AG04450 (cell line): ENCODE data around the gene CAMTA2. TPM values are rescaled to one million over a fixed set of nuclear protein-coding genes. Genes with fewer than 3 reads are reported as not detected.
A peak's percentile ranks its signal among the peaks of the same experiment; 100 is the strongest.

Experiments
- CTCF ChIA-PET: fragments of 300-600, 350-600 bp; formaldehyde crosslinking; extraction: SDS; loops from one replicate; lab custom pipeline; 2022; ENCODE audit warnings: antibody characterized with exemption, inconsistent platforms; lab: Charles Lee
- POLR2A ChIA-PET: fragments of 350-600 bp; formaldehyde crosslinking; extraction: SDS; loops from one replicate; lab custom pipeline; 2021; ENCODE audit warnings: antibody characterized with exemption, inconsistent platforms; lab: Yijun Ruan, JAX
- DNase-seq: peaks from one replicate; pipeline ENCODE4 v3.0.0-alpha.2; 2011; ENCODE audit warnings: low read depth, low spot score
- H3K27ac ChIP-seq: one replicate; pipeline ENCODE4 v1.5.1; 2012; ENCODE audit warnings: low read depth, low read length, control low read depth
- H3K27me3 ChIP-seq: one replicate; pipeline ENCODE4 v1.6.0; 2012; ENCODE audit warnings: low read length; ENCODE audit not compliant: control insufficient read depth, insufficient read depth
- H3K4me3 ChIP-seq: 2 replicates; pipeline ENCODE4 v1.5.1; 2011; ENCODE audit warnings: mild to moderate bottlenecking, low read depth, low read length, control low read depth
- H3K9me3 ChIP-seq: 2 replicates; pipeline ENCODE4 v1.5.1; 2012; ENCODE audit warnings: low read length; ENCODE audit not compliant: control insufficient read depth, insufficient read depth
- CTCF ChIP-seq: IDR thresholded peaks from 2 replicates; pipeline ENCODE4 v1.5.1; 2011; ENCODE audit warnings: low read depth, low read length, control low read depth, inconsistent platforms
- polyA plus RNA-seq: library from polyadenylated mRNA; depleted of rRNA; stranded (reverse); fragments of >200 nt; gene quantifications from 2 replicates; pipeline ENCODE4 v1.2.3, GENCODE V29; 2011

The CAMTA2 gene
- polyA plus RNA-seq, 1 experiment = 18.0 TPM

- Histone ChIP-seq H3K27me3 (no peaks in the 10 kb centered on the region), H3K9me3 (peaks cover 3% of the 10 kb centered on the region; the same call in 1 of the 2 replicates), H3K27ac (peak within 1 kb of the TSS; percentile 93), H3K4me3 (peak within 1 kb of the TSS; percentile 99)
- TF ChIP-seq CTCF = no peak
- DNase-seq = peak; percentile 83
- CTCF ChIA-PET = no interaction called here
- POLR2A ChIA-PET = interaction anchor here (0.6 to 9.1 kb wide), 4 partner anchors 9 to 88 kb away, joined by 4 to 128 read pairs (median 14); partner anchors contain the start of genes INCA1, KIF1C, RNF167 and SLC25A11
Measured at GRCh38 chr17:4948166-4948930, 39.1 kb downstream of the CAMTA2 start, which contains the start of gene PFN1. Gene PFN1, minus strand, starts transcription at chr17:4948530. Its CDS starts 136 bp downstream, at chr17:4948394.

GRCh38 chr17:4947411-4948165 is 39.9 kb downstream of the CAMTA2 start:
- peak overlapping the region; percentile 93 for H3K27ac ChIP-seq
- TF ChIP-seq CTCF = no peak
- CTCF ChIA-PET = no interaction called here
- peaks cover 3% of the 10 kb centered on the region; the same call in 1 of the 2 replicates for H3K9me3 ChIP-seq
- POLR2A ChIA-PET = interaction anchor here (0.6 to 9.1 kb wide), 4 partner anchors 20 to 232 kb away, joined by 4 to 128 read pairs (median 8); partner anchors contain the start of genes INCA1, KIF1C and SPAG7
- no peak for DNase-seq
- H3K4me3 ChIP-seq = peak overlapping the region; percentile 99
- H3K27me3 ChIP-seq = no peaks in the 10 kb centered on the region

- POLR2A ChIA-PET = interaction anchor here (0.8 to 9.1 kb wide), 3 partner anchors 20 to 232 kb away, joined by 6 to 128 read pairs (median 11); partner anchors contain the start of genes INCA1, KIF1C and SPAG7
- H3K27me3 ChIP-seq = no peaks in the 10 kb centered on the region
- TF ChIP-seq CTCF = no peak
- peak overlapping the region; percentile 93 for H3K27ac ChIP-seq
- peak overlapping the region; percentile 99 for H3K4me3 ChIP-seq
- H3K9me3 ChIP-seq = peaks cover 3% of the 10 kb centered on the region; the same call in 1 of the 2 replicates
- no peak for DNase-seq
- CTCF ChIA-PET = interaction anchor here (0.6 kb wide), 1 partner anchor 115 kb away, joined by 5 read pairs; no protein-coding TSS in a partner anchor
Measured at GRCh38 chr17:4947010-4947410, 40.5 kb downstream of the CAMTA2 start.

GRCh38 chr17:4946312-4946976 is 41.0 kb downstream of the CAMTA2 start:
- peaks cover 3% of the 10 kb centered on the region; the same call in 1 of the 2 replicates for H3K9me3 ChIP-seq
- no peaks in the 10 kb centered on the region for H3K27me3 ChIP-seq
- H3K4me3 ChIP-seq = peak overlapping the region; percentile 99
- TF ChIP-seq CTCF = no peak
- H3K27ac ChIP-seq = no peak overlapping the region
- CTCF ChIA-PET = interaction anchor here (0.6 kb wide), 2 partner anchors 42 to 115 kb away, joined by 3 to 5 read pairs; no protein-coding TSS in a partner anchor
- DNase-seq = no peak
- POLR2A ChIA-PET = interaction anchor here (9.1 kb wide), 1 partner anchor 21 kb away, joined by 128 read pairs; the partner anchor contains the start of gene SPAG7
